B cell (primary cell): ENCODE data around the gene TBC1D30. TPM values are rescaled to one million over a fixed set of nuclear protein-coding genes. Genes with fewer than 3 reads are reported as not detected.
"Not testable (repeated sequence)": the region's sequence is repeated elsewhere in the genome, so short reads cannot be mapped to it uniquely, and the experiment has no call there.

Source experiments
- ATAC-seq: fragments of 200-7000 bp; cut with Tn5 transposase; one replicate; pipeline ENCODE4 v1.10.0; 2021; ENCODE audit warnings: low read depth, mild to moderate bottlenecking, moderate number of reproducible peaks, moderate library complexity
- CTCF ChIA-PET: fragments of 350-600 bp; sonication (Branson Sonifier 250); formaldehyde crosslinking; loops from one replicate; lab custom pipeline; 2021; ENCODE audit warnings: antibody characterized with exemption, inconsistent platforms; lab: Charles Lee
- POLR2A ChIA-PET: fragments of 350-600 bp; sonication (Branson Sonifier 250); formaldehyde crosslinking; loops from one replicate; lab custom pipeline; 2021; ENCODE audit warnings: antibody characterized with exemption; lab: Charles Lee
- DNase-seq: peaks from one replicate; pipeline ENCODE4 v3.0.0; 2013
- H2AFZ ChIP-seq: 2 replicates; pipeline ENCODE4 v1.6.1; 2012; ENCODE audit warnings: mild to moderate bottlenecking, low read depth, low read length; ENCODE audit not compliant: insufficient read depth, poor library complexity, severe bottlenecking
- H3K27ac ChIP-seq, 2 donors: 1 replicate in 1 of 2; 2 replicates in 1 of 2; pipeline ENCODE4 v1.5.1; 2012 to 2013; ENCODE audit warnings: low read length in 2 of 2, mild to moderate bottlenecking in 2 of 2, moderate library complexity in 1 of 2
- H3K27me3 ChIP-seq, 4 experiments: fragments of 200-600 bp in 1 of 4; sonication (generic) in 1 of 4; replicated peaks in 1 of 4; 1 replicate in 2 of 4; 2 replicates in 2 of 4; pipeline versions ENCODE4 v1.6.1 to v1.7.0; 2013 to 2016; ENCODE audit warnings: low read length in 3 of 4, mild to moderate bottlenecking in 2 of 4, mixed read lengths in 1 of 4, moderate library complexity in 1 of 4; ENCODE audit not compliant: insufficient read depth in 4 of 4, control insufficient read depth in 3 of 4; ENCODE audit errors: control extremely low read depth in 1 of 4
- H3K36me3 ChIP-seq, 2 experiments: replicated peaks in 1 of 2; 1 replicate in 1 of 2; 2 replicates in 1 of 2; pipeline versions ENCODE4 v1.6.1 to v1.7.1; 2013; ENCODE audit warnings: low read length in 1 of 2; ENCODE audit not compliant: insufficient read depth in 2 of 2, control insufficient read depth in 1 of 2; ENCODE audit errors: control extremely low read depth in 1 of 2, extremely low read depth in 1 of 2
- H3K4me1 ChIP-seq, 2 donors: fragments of 200-600 bp in 1 of 2; sonication (generic) in 1 of 2; 1 replicate in 1 of 2; 2 replicates in 1 of 2; pipeline versions ENCODE4 v1.5.1 to v1.6.1; 2013 to 2017; ENCODE audit warnings: low read length in 2 of 2; ENCODE audit not compliant: control insufficient read depth in 2 of 2, insufficient read depth in 2 of 2
- H3K4me2 ChIP-seq: replicated peaks from 2 replicates; pipeline ENCODE3; 2012; ENCODE audit warnings: mild to moderate bottlenecking, low read depth, low read length; ENCODE audit not compliant: poor library complexity, severe bottlenecking
- H3K4me3 ChIP-seq, 5 experiments: fragments of 200-600 bp in 1 of 5; sonication (generic) in 1 of 5; 1 replicate in 3 of 5; 2 replicates in 2 of 5; pipeline versions ENCODE4 v1.5.1 to v1.7.0; 2011 to 2016; ENCODE audit warnings: low read length in 4 of 5, mild to moderate bottlenecking in 4 of 5, low read depth in 2 of 5, control low read depth in 1 of 5, moderate library complexity in 1 of 5; ENCODE audit not compliant: insufficient read depth in 1 of 5; ENCODE audit errors: control extremely low read depth in 1 of 5, extremely low read depth in 1 of 5
- H3K79me2 ChIP-seq: fragments of 200-600 bp; sonication (generic); one replicate; pipeline ENCODE4 v1.6.0; 2016; ENCODE audit warnings: low read length; ENCODE audit not compliant: control insufficient read depth, insufficient read depth
- H3K9ac ChIP-seq: fragments of 200-600 bp; sonication (generic); 2 replicates; pipeline ENCODE4 v1.6.1; 2017; ENCODE audit warnings: mild to moderate bottlenecking, low read length, moderate library complexity
- H3K9me3 ChIP-seq, 3 donors: one replicate each; pipeline versions ENCODE4 v1.6.1 to v1.7.1; 2013; ENCODE audit warnings: low read length in 2 of 3; ENCODE audit not compliant: control insufficient read depth in 2 of 3, insufficient read depth in 1 of 3; ENCODE audit errors: control extremely low read depth in 1 of 3
- H4K20me1 ChIP-seq: 2 replicates; pipeline ENCODE4 v1.6.0; 2012; ENCODE audit warnings: mild to moderate bottlenecking, low read length; ENCODE audit not compliant: insufficient read depth, control insufficient read depth, poor library complexity, severe bottlenecking
- H3K27ac Mint-ChIP-seq: one replicate; pipeline ENCODE4 v1.8.0; 2021; ENCODE audit warnings: mixed read lengths
- H3K27me3 Mint-ChIP-seq: one replicate; pipeline ENCODE4 v1.8.0; 2021; ENCODE audit warnings: mixed read lengths
- H3K4me1 Mint-ChIP-seq: one replicate; pipeline ENCODE4 v1.8.0; 2021; ENCODE audit warnings: mixed read lengths
- H3K4me3 Mint-ChIP-seq: one replicate; pipeline ENCODE4 v1.8.0; 2021; ENCODE audit warnings: mixed read lengths
- H3K9me3 Mint-ChIP-seq: one replicate; pipeline ENCODE4 v1.8.0; 2022; ENCODE audit warnings: mixed read lengths; ENCODE audit not compliant: insufficient read depth
- CTCF ChIP-seq: fragments of 200-600 bp; IDR thresholded peaks from one replicate; pipeline ENCODE4 v1.8.0; 2022; ENCODE audit warnings: antibody characterized with exemption, mild to moderate bottlenecking
- EZH2 ChIP-seq: IDR thresholded peaks from 2 replicates; pipeline ENCODE4 v1.6.1; 2012; ENCODE audit warnings: borderline replicate concordance, low read depth, mild to moderate bottlenecking, moderate library complexity, low read length; ENCODE audit not compliant: insufficient read depth, poor library complexity, severe bottlenecking
- WGBS: methylation state at CpG from one replicate; pipeline ENCODE4 v1.1.5; 2013; ENCODE audit warnings: missing lambda C conversion rate; ENCODE audit not compliant: insufficient coverage; 5-methylcytosine and 5-hydroxymethylcytosine counted together
- intact Hi-C: fragments of 100-400 bp; cut with micrococcal nuclease; formaldehyde crosslinking; loops from one replicate; pipeline ENCODE4 v1.10.0; 2022
- polyA plus RNA-seq: library from polyadenylated mRNA; depleted of rRNA; stranded (reverse); fragments of >200 nt; gene quantifications from 2 replicates; pipeline ENCODE4 v1.2.3, GENCODE V29; 2012
- total RNA-seq, 2 donors: library from RNA; stranded (reverse); fragments of 120-200 nt in 1 of 2; gene quantifications; 1 replicate in 1 of 2; 2 replicates in 1 of 2; pipeline versions ENCODE4 v1.2.3 to v1.2.4, GENCODE V29; 2013 to 2022

Gene TBC1D30
- total and polyA plus RNA-seq, 2 donors (not counting 1 experiment from before 2014, with no cell fraction given) = 0.06 to 0.10 TPM

GRCh38 chr12:64840949-64841717, 16.7 kb downstream of the TBC1D30 start:
- Mint-ChIP-seq H3K4me3 (no peak overlapping the region), H3K27ac (no peak overlapping the region), H3K9me3 (no peaks in the 10 kb centered on the region), H3K4me1 (no peaks in the 10 kb centered on the region), H3K27me3 (peaks cover 3% of the 10 kb centered on the region)
- peaks cover 0 to 1% (median 0%) of the 10 kb centered on the region in 4 experiments for H3K27me3 ChIP-seq
- no peak for DNase-seq
- no peaks in the 10 kb centered on the region for H3K4me1 ChIP-seq
- no peak overlapping the region for H2AFZ ChIP-seq
- no peak overlapping the region for H3K9ac ChIP-seq
- H3K9me3 ChIP-seq = no peaks in the 10 kb centered on the region
- CTCF ChIA-PET = interaction anchor here (1.4 kb wide), 1 partner anchor 45 kb away, joined by 3 read pairs; no protein-coding TSS in a partner anchor
- no peak overlapping the region for H3K27ac ChIP-seq
- TF ChIP-seq EZH2 (no peak), CTCF (no peak)
- intact Hi-C loops = no loop called here
- WGBS = 85% methylated on average over 4 of the region's 5 CpGs
- no peak overlapping the region for H3K4me3 ChIP-seq
- no peak overlapping the region for H3K4me2 ChIP-seq
- H3K36me3 ChIP-seq = no peaks in the 10 kb centered on the region
- no peaks in the 10 kb centered on the region for H4K20me1 ChIP-seq
- POLR2A ChIA-PET = no interaction called here
- H3K79me2 ChIP-seq = no peaks in the 10 kb centered on the region
- no peak for ATAC-seq

- intact Hi-C loops, DNase-seq, H3K4me3 ChIP-seq, H3K27ac Mint-ChIP-seq, H3K36me3 ChIP-seq, H3K9me3 ChIP-seq, H3K4me1 Mint-ChIP-seq, H3K4me1 ChIP-seq, H3K9me3 Mint-ChIP-seq, H2AFZ ChIP-seq, H3K4me3 Mint-ChIP-seq, H3K4me2 ChIP-seq, H3K27ac ChIP-seq, ATAC-seq, H4K20me1 ChIP-seq, CTCF ChIA-PET, H3K27me3 ChIP-seq, H3K79me2 ChIP-seq, POLR2A ChIA-PET, H3K9ac ChIP-seq: not testable (repeated sequence)
- peaks cover 34% of the 10 kb centered on the region for H3K27me3 Mint-ChIP-seq
- WGBS = 85% methylated on average over 3 of the region's 4 CpGs
These were observed 24.0 kb downstream of the TBC1D30 start for GRCh38 chr12:64848409-64848808.
